ENCODE data around the gene ZDHHC4. TPM values are rescaled to one million over a fixed set of nuclear protein-coding genes. Genes with fewer than 3 reads are reported as not detected.

Gene ZDHHC4
- total RNA-seq, 1 experiment from 2014 or later: 28.9 TPM

DNA sequence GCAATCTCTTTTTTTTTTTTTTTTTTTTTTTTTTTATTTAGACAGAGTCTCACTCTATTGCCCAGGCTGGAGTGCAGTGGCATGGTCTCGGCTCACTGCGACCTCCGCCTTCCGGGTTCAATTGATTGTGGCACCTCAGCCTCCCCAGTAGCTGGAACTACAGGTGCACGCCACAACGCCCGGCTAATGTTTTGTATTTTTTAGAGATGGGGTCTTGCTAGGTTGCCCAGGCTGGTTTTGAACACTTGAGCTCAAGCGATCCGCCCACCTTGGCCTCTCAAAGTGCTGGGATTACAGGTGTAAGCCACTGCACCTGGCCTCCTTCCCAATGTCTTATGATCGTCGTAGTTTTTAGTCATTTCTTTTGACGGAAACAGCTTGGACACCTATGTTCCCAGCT lies 31.5 kb downstream of the ZDHHC4 start:
- Histone ChIP-seq H3F3A (ENCODE audit: low read length, unreplicated experiment) (no peaks in the 10 kb centered on the region), H3K9me3 (ENCODE audit: low read length) (no peaks in the 10 kb centered on the region), H3K79me2 (ENCODE audit: low read length) (no peaks in the 10 kb centered on the region), H3K4me1 (ENCODE audit: insufficient read depth, low read length) (no peaks in the 10 kb centered on the region), H3K27me3 (ENCODE audit: low read length) (no peaks in the 10 kb centered on the region), H3K9ac (ENCODE audit: low read length) (no peak overlapping the region), H3K4me3 (ENCODE audit: low read length) (no peak overlapping the region), H3K9me2 (replicated peaks; ENCODE audit: low read length) (no peaks in the 10 kb centered on the region), H2AFZ (ENCODE audit: low read length) (no peak overlapping the region), H4K20me1 (ENCODE audit: low read length) (no peaks in the 10 kb centered on the region), H3K36me3 (ENCODE audit: low read depth, low read length) (no peaks in the 10 kb centered on the region), H3K4me2 (ENCODE audit: low read length) (no peak overlapping the region), H3K27ac (ENCODE audit: low read length) (no peak overlapping the region)
- BruUV-seq (replicated peaks): no TSS peak
- CTCF ChIA-PET: no interaction called here
- no peak for DNase-seq
- TF ChIP-seq EZH2phosphoT487 (IDR thresholded peaks at IDR 0.05; ENCODE audit: borderline replicate concordance, low read length) (no peak), EZH2 (IDR thresholded peaks at IDR 0.05; ENCODE audit: low read length, unreplicated experiment) (no peak)
- TF ChIP-seq, protein P1, sequence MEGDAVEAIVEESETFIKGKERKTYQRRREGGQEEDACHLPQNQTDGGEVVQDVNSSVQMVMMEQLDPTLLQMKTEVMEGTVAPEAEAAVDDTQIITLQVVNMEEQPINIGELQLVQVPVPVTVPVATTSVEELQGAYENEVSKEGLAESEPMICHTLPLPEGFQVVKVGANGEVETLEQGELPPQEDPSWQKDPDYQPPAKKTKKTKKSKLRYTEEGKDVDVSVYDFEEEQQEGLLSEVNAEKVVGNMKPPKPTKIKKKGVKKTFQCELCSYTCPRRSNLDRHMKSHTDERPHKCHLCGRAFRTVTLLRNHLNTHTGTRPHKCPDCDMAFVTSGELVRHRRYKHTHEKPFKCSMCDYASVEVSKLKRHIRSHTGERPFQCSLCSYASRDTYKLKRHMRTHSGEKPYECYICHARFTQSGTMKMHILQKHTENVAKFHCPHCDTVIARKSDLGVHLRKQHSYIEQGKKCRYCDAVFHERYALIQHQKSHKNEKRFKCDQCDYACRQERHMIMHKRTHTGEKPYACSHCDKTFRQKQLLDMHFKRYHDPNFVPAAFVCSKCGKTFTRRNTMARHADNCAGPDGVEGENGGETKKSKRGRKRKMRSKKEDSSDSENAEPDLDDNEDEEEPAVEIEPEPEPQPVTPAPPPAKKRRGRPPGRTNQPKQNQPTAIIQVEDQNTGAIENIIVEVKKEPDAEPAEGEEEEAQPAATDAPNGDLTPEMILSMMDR (conservative IDR thresholded peaks at IDR 0.05; ENCODE audit: low read depth, low read length): no peak
- intact Hi-C loops (cut with micrococcal nuclease): no loop called here
- ATAC-seq: no peak
- POLR2A ChIA-PET (ENCODE audit: unreplicated experiment): no interaction called here

DNA sequence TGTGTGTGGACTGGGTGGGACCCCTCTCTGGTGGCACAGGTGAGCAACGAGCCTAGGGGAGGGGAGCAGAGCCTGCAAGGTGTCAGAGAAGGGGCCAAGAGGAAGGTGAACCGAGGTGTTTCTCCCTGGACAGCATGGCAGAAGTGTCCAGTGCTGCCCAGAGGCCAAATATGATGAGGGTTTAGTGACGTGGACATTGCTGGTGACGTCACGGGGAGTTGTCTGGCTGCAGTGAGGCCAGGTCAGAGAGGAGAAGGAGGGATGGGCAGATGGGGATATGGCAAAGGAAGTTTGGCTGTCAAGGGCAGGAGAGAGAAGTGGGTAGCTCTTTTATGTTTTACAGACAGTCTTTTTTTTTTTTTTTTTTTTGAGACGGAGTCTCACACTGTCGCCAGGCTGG lies 35.6 kb downstream of the ZDHHC4 start:
- Histone ChIP-seq H3K4me2 (ENCODE audit: low read length) (no peak overlapping the region), H3K27me3 (ENCODE audit: low read length) (no peaks in the 10 kb centered on the region), H3K4me1 (ENCODE audit: insufficient read depth, low read length) (no peaks in the 10 kb centered on the region), H3K9ac (ENCODE audit: low read length) (no peak overlapping the region), H3K36me3 (ENCODE audit: low read depth, low read length) (no peaks in the 10 kb centered on the region), H2AFZ (ENCODE audit: low read length) (no peak overlapping the region), H4K20me1 (ENCODE audit: low read length) (no peaks in the 10 kb centered on the region), H3K9me3 (ENCODE audit: low read length) (no peaks in the 10 kb centered on the region), H3K9me2 (replicated peaks; ENCODE audit: low read length) (no peaks in the 10 kb centered on the region), H3K4me3 (ENCODE audit: low read length) (no peak overlapping the region), H3K27ac (ENCODE audit: low read length) (no peak overlapping the region), H3F3A (ENCODE audit: low read length, unreplicated experiment) (no peaks in the 10 kb centered on the region), H3K79me2 (ENCODE audit: low read length) (no peaks in the 10 kb centered on the region)
- ChIA-PET CTCF (no interaction called here), POLR2A (ENCODE audit: unreplicated experiment) (no interaction called here)
- intact Hi-C loops (cut with micrococcal nuclease): no loop called here
- no peak for DNase-seq
- no peak for ATAC-seq
- no TSS peak for BruUV-seq (replicated peaks)
- TF ChIP-seq, protein P1 (conservative IDR thresholded peaks at IDR 0.05; ENCODE audit: low read depth, low read length): no peak

- no peak overlapping the region for H3K9ac ChIP-seq (ENCODE audit: low read length)
- H3K36me3 ChIP-seq (ENCODE audit: low read depth, low read length): no peaks in the 10 kb centered on the region
- POLR2A ChIA-PET (ENCODE audit: unreplicated experiment): no interaction called here
- no peaks in the 10 kb centered on the region for H3K79me2 ChIP-seq (ENCODE audit: low read length)
- no peak overlapping the region for H3K4me2 ChIP-seq (ENCODE audit: low read length)
- BruUV-seq (replicated peaks): no TSS peak
- no peak for ATAC-seq
- CTCF ChIA-PET: no interaction called here
- intact Hi-C loops (cut with micrococcal nuclease): no loop called here
- TF ChIP-seq, protein P1 (conservative IDR thresholded peaks at IDR 0.05; ENCODE audit: low read depth, low read length): no peak
- TF ChIP-seq EZH2 (IDR thresholded peaks at IDR 0.05; ENCODE audit: low read length, unreplicated experiment) (no peak), EZH2phosphoT487 (IDR thresholded peaks at IDR 0.05; ENCODE audit: borderline replicate concordance, low read length) (no peak)
- no peaks in the 10 kb centered on the region for H3K27me3 ChIP-seq (ENCODE audit: low read length)
- no peaks in the 10 kb centered on the region for H3K9me2 ChIP-seq (replicated peaks; ENCODE audit: low read length)
- no peak for DNase-seq
- H2AFZ ChIP-seq (ENCODE audit: low read length): no peak overlapping the region
- H3K27ac ChIP-seq (ENCODE audit: low read length): no peak overlapping the region
- H3F3A ChIP-seq (ENCODE audit: low read length, unreplicated experiment): no peaks in the 10 kb centered on the region
- H3K4me3 ChIP-seq (ENCODE audit: low read length): no peak overlapping the region
- no peaks in the 10 kb centered on the region for H3K9me3 ChIP-seq (ENCODE audit: low read length)
- H4K20me1 ChIP-seq (ENCODE audit: low read length): no peaks in the 10 kb centered on the region
- no peaks in the 10 kb centered on the region for H3K4me1 ChIP-seq (ENCODE audit: insufficient read depth, low read length)
These were observed 36.5 kb downstream of the ZDHHC4 start for GRCh38 chr7:6613706-6614105.
